ENCODE results near the gene ADCY5.

ADCY5 gene

DNA sequence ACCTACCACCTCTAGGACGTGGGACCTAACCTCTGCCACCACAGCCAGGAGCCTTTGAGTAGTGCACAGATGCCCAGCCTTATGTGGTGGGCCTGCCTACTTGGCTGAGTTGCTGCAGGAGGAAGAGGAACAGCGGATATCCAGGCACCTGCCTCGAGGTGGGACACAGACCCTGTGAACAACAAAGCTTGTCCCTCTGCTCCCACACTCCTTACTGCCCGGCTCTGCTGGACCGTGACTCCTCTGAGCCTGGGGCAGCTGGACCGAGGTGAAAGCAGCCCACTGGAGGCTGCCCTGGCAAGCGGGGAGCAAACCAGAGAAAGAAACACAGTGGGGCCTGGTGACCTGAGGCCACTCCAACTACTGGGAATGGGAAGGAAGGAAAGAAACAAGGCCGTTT is 149.3 kb downstream of the ADCY5 start:
- TF ChIP-seq, protein P1, sequence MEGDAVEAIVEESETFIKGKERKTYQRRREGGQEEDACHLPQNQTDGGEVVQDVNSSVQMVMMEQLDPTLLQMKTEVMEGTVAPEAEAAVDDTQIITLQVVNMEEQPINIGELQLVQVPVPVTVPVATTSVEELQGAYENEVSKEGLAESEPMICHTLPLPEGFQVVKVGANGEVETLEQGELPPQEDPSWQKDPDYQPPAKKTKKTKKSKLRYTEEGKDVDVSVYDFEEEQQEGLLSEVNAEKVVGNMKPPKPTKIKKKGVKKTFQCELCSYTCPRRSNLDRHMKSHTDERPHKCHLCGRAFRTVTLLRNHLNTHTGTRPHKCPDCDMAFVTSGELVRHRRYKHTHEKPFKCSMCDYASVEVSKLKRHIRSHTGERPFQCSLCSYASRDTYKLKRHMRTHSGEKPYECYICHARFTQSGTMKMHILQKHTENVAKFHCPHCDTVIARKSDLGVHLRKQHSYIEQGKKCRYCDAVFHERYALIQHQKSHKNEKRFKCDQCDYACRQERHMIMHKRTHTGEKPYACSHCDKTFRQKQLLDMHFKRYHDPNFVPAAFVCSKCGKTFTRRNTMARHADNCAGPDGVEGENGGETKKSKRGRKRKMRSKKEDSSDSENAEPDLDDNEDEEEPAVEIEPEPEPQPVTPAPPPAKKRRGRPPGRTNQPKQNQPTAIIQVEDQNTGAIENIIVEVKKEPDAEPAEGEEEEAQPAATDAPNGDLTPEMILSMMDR (IDR thresholded peaks at IDR 0.05; ENCODE audit: low read depth, low read length, missing control alignments) = no peak
- H3K4me3 ChIP-seq (replicated peaks; ENCODE audit: low read depth, low read length) = no peak overlapping the region
- DNase-seq (ENCODE audit: extremely low read depth, low read depth) = no peak

- no peak for DNase-seq (ENCODE audit: extremely low read depth, low read depth)
- H3K4me3 ChIP-seq (replicated peaks; ENCODE audit: low read depth, low read length) = no peak overlapping the region
- TF ChIP-seq, protein P1 (IDR thresholded peaks at IDR 0.05; ENCODE audit: low read depth, low read length, missing control alignments) = no peak
Measured at GRCh38 chr3:123298903-123299302, 150.0 kb downstream of the ADCY5 start.

GRCh38 chr3:123297627-123297899 is 151.3 kb downstream of the ADCY5 start:
- H3K4me3 ChIP-seq (replicated peaks; ENCODE audit: low read depth, low read length) = no peak overlapping the region
- TF ChIP-seq, protein P1 (IDR thresholded peaks at IDR 0.05; ENCODE audit: low read depth, low read length, missing control alignments) = no peak
- DNase-seq (ENCODE audit: extremely low read depth, low read depth) = no peak

DNA sequence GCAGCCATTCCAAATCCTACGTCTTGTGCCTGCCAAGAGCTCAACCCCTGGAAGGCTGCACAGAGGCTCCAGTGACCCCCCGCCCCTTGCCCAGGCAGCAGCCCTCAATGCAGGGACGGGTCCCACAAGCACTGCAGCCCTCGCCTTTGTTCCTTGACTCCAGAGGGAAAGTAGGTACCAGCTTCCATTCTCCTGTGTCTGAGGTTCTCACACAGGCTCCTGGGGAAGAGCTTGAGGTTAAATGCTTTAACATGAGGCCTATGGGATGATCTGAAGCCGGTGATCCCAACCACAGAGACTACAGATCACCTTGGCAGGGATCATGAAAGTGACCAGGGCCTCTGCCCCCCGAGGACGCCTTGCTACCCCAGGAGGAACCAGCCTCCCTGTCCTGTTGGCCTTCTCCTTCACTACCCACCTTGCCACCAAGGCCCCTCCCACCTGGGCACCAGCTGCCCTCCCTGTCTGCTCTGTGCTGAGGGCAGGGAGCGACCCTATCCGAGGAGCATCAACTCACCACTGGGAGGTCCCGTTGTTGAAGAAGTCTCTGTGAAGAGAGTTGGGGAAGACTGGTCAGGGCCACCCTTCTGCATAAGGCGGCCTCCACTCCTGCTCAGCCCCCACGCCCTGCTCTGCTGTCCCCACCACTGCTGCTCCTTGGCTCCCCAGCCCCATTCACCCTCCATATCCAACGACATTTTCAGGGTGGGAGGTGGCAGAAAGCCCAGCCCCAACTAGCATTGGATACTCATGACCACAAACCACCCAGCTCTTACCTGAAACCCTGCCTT is 151.9 kb downstream of the ADCY5 start:
- TF ChIP-seq, protein P1 (IDR thresholded peaks at IDR 0.05; ENCODE audit: low read depth, low read length, missing control alignments) = no peak
- no peak for DNase-seq (ENCODE audit: extremely low read depth, low read depth)
- H3K4me3 ChIP-seq (replicated peaks; ENCODE audit: low read depth, low read length) = no peak overlapping the region

- H3K4me3 ChIP-seq (replicated peaks; ENCODE audit: low read depth, low read length) = no peak overlapping the region
- TF ChIP-seq, protein P1 (IDR thresholded peaks at IDR 0.05; ENCODE audit: low read depth, low read length, missing control alignments) = no peak
Measured at GRCh38 chr3:123296261-123296660, 152.6 kb downstream of the ADCY5 start.

GRCh38 chr3:123295901-123296250 is 153.0 kb downstream of the ADCY5 start:
- no peak for DNase-seq (ENCODE audit: extremely low read depth, low read depth)
- H3K4me3 ChIP-seq (replicated peaks; ENCODE audit: low read depth, low read length) = no peak overlapping the region
- TF ChIP-seq, protein P1 (IDR thresholded peaks at IDR 0.05; ENCODE audit: low read depth, low read length, missing control alignments) = no peak

More at GRCh38 chr3:123296261-123296660, 152.6 kb downstream of the ADCY5 start:
- DNase-seq (ENCODE audit: extremely low read depth, low read depth) = no peak
